RKO (cell line): ENCODE measurements around the gene DACT2.
"Not testable (repeated sequence)": the region's sequence is repeated elsewhere in the genome, so short reads cannot be mapped to it uniquely, and the experiment has no call there.

ENCODE experiments used
- DNase-seq: peaks from one replicate; pipeline ENCODE4 v3.0.0-alpha.2; 2016; ENCODE audit warnings: low spot score

Gene DACT2

DNA sequence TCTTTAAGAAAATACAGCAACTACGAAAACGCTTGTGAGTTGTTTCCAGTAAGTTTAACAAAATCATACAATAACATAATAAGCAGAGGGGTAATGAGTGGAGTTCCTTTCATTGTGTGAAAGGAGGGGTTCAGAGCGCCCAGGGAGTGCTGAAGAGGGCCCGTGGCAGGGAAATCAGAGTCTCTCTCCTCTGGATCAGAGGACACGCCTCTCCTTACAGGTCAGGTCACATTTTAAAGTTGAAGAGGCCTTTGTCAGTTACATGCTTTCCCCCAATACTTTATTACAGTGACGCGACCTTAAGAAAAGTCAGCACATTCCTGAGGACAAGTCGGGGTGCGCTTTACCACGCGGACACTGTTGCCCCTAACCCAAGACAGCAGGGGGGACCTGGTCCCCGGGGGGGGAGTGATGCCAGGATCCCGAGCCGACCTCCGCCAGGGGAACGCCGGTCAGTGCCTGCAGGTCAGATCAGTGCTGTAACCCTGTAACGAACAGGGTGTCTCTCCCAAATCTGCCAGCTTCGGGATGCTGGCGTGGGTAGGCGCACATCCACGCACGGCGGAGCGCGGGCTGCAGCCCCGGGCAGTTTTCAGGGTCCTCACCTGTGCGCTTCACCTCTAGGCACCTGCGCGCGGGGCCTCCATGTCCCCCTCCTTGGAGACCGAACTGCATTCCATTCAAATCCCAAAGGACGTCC, 848 bp downstream of the DACT2 start:
- no peak for DNase-seq

DNA sequence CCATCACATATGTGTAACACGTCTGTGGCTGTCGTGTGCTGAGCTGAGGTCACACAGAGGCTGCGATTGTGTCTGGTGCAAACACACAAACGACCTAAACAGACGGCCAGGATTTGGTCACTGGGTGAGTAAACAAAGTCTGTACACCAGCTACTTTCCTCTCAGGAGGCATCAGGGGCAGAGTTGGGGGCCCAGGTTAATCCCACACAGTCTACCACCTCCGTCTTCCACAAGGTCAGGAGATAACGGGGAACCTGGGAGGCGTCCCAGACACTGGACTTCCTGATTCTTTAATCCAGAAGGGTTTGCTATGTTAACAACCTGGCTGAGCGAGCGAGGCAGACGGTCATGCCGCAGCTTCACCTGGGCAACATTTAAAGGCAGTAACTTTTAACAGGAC, 1.5 kb downstream of the DACT2 start:
- DNase-seq: no peak

DNA sequence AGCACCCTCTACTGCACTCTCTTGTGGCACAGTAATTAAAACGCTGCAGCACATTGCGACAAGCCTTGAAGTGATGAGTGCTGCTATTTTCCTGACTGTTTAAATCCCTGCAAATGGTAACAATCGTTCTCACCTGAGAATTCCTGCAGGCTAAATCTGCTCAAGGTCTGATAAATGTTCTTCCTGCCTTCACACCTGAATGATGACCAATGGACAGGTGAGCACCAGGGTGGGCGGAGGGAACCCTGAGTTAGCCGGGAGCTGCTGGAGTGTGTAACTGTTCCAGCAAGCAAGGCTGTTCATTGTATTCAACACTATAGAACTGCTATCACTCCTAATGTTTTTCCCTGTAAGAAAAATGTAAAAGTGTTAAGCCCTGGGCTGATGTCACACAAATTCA, 4.0 kb downstream of the DACT2 start:
- DNase-seq: no peak

DNA sequence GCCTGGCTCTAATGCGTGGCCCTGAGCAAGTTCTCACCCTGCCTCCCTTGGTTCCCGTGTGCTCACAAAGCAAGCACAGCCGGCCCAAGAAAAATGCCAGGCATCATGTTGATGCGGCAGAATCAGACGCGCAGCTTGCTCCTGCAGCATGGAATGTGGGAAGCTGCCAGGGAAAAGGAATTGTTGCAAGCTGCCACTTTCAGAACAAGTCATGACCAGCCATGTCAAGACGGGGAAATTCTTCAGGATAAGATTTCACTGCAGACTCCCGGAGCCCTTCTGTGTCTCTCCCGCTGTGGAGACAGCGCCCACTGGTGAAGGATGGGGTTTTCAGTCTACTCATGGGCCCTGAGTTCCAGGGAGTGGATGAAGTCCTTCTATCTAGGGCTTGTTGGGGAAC, 4.6 kb downstream of the DACT2 start:
- no peak for DNase-seq

DNA sequence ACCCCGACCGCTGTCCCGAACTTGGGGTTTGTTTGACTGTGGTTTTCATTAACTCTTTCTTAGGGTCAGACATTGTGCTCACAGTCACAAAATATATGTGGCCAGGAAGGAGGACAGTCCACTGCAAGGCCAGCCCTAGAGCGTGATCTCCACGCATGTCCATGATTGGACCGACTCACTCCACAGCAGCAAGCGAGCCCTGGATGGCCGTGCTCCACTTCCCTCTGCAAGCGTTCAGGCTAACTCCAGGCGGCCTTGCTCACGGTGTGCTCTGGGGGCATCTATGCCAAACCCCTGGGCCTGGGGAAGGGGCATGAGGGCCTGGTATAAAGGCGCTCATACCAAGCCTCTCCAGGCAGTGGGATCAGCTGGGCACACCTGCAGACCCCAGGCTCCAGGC, 5.6 kb downstream of the DACT2 start:
- no peak for DNase-seq

DNA sequence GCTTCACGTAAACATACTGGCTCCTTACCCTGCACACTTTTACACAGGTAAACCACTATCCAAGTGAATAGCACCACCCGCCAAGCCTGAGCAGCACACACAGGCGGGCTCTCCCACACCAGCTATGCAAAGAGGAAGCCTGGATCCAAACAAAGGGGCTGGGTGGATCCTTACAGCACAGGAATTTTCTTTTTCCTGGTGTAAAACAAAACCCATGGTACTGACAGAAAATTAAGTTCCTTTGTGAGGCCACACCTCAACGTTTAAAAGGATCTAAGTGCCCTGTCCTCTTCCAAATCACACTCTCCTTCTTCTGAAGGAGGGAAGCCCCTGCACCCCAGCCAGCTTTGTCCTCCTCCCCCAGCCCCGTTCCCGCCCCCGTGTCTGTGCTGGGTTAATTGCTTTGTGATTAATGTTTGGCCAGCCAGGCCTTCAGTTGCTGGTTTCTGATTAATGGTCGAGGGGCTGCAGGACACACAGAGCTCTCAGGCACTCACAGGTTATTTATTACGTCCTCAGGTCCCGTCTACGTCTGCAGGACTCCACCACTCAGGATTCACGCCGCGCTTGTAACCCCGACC, 6.1 kb downstream of the DACT2 start:
- DNase-seq: no peak

DNA sequence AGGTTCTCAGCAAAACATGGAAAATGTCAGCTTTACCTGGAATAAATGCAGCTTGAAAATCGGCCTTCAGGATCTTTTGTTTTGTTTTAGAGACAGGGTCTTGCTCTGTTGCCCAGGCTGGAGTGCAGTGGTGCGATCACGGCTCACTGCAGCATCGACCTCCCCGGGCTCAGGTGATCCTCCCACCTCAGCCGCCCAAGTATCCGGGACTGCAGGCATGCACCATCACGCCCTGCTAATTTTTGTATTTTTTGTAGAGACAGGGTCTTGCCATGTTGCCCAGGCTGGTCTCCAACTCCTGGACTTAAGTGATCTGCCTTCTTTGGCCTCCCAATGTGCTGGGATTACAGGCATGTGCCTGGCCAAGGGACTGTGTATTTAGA, 7.5 kb downstream of the DACT2 start:
- DNase-seq: not testable (repeated sequence)

DNA sequence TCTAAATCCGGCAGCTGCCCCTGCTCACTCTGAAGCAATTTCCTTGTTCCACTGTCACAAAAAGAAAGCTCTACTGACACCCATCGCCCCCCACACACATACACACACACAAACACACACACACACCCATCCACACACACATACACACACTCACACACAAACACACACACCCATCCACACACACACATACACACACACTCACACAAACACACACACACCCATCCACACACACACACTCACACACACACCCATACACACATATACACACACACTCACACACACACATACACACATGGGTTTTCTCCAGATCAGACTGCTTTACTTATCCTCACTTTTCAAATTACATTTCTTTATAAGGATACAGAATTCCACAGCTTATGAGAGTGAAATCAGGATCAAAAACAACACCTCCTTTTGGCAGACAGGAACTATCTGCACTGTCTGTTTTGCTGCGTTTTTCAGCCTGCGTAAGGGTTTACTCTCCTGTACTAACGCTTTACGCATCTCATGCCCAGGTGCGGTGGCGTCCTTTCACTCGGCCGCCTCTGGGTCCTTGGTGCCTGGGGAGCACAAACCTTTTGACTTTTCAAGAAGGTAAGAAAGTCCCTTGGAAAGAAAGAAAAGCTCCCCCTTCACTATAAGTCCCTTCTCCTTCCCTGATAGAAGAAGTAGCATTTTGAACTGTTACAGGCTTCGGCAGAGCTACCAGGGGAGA, 8.0 kb downstream of the DACT2 start:
- DNase-seq: no peak

DNA sequence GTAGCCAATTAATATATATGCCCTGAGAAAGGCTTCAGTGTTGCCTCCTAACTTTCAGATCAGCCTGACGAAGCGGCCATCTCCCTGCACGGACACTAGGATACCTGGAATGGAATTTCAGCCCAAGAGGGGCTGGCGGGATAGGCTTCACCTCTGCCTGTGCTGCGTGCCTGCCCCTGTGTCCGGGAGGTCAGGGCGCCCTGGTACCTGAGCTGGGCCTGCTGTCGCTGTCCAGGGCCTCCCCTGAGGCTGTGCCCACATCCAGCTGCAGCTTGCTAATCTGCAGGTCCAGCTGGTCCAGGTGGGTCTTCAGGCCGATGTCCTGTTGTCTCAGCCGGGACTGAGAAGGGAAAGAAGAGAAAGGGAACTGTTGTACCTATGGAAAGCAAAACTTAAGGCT, 8.6 kb downstream of the DACT2 start:
- DNase-seq: no peak

DNA sequence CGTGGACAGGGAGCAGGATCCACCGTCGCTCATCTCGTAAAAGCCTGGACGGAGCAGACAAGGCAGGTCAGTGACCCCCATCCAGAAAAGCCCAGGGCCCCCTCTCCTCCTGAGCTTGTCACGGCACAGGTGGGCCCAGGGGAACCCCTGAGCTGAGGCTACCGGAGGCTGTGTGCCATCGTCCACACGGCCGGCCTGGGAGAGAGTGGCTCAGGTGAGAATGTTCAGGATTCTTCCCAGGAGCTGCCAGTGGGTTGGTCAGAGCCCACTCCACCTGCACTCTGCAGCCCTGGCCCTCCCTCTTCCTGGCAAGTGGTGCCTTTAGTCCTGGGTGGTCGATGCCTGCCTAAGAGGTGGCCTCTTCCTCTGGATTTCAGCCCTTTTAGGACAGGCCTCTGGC, 9.2 kb downstream of the DACT2 start:
- DNase-seq: no peak

DNA sequence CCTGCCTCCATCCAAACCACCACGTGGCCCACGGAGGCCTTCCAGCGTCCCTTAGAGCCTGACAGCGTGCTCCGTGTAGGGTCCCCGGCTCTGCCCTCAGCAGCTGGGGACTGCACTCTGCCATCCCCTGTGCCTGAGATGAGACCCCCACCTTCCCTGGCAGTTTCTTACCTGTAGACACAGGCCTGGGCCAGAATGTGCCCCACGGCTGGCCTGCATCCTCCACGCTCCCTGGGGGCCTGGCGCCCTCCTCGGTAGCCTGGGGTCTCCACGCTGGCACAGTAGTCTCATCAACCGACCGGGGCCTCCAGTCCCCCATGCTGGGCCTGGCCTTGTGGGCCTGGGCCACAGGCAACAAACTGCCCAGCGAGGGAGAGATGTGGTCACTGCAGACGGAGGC, 9.6 kb downstream of the DACT2 start:
- no peak for DNase-seq

DNA sequence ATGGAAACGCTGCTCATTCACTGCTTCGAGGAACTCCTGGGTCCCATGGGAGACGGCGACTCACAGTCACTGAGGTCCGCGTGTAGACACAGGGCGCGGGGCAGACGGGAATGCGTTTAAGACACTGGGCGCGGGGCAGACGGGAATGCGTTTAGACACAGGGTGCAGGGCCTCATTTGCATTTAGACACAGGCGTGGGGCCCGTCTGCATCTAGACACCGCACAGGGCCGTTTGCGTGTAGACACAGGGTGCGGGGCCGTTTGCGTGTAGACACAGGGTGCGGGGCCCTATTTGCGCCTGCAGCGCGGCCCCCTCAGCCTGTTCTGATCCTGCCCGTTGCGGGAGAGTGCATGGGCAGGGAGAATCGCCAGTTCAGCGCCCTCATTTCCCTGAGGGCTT, 10.4 kb downstream of the DACT2 start:
- DNase-seq: no peak

DNA sequence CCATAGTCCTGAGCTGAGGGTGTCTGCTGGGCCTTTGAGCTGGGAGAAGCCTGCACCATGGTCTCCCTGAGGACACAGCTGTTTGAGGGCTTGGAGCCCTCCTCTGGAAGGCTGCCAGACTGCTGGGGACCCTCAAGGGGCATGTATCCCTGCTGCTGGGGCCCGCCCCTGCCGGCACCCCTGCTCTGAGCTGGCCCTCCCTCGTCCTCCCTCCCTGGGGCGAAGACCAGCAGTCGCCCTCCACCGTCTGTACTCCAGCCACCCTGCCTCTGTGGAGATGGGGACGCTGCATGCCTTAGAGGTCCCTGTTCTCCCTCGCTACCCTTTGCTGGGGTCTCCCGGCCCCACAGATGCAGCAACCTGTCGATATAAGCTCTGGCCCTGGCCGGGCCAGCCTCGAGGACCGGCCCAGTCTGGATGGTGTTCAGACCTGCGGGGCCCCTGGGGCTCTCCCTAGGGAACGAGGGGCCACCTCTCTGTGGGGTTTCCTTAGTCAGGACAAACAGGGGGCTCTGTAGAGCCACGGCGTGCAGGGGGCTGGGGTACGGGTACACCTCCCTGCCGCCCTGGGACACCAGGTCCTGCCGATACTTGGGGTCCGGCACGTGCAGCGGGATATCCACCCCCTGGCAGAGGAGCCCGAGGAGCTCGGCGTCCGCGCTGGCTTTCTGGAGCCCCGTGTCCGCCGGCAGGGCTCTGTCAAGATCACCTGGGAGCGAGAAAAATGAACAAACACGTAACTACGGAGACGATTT, 11.0 kb downstream of the DACT2 start:
- DNase-seq: no peak

DNA sequence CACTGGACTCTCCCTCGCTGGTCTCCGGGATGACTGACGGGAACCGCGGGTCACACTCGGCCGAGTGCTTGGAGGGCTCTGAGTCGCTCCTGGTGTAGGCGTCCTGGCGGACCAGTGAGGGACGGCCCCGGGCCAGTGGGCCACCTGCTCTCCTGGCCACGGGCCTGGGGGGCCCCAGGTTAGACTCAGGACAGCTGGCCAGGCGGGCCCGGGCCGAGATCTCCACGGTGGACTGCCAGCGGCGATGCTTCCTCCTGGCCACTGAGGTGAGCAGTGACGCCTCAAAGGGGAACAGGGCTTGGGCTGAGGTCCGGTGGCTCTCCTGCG, 11.9 kb downstream of the DACT2 start:
- DNase-seq: no peak

DNA sequence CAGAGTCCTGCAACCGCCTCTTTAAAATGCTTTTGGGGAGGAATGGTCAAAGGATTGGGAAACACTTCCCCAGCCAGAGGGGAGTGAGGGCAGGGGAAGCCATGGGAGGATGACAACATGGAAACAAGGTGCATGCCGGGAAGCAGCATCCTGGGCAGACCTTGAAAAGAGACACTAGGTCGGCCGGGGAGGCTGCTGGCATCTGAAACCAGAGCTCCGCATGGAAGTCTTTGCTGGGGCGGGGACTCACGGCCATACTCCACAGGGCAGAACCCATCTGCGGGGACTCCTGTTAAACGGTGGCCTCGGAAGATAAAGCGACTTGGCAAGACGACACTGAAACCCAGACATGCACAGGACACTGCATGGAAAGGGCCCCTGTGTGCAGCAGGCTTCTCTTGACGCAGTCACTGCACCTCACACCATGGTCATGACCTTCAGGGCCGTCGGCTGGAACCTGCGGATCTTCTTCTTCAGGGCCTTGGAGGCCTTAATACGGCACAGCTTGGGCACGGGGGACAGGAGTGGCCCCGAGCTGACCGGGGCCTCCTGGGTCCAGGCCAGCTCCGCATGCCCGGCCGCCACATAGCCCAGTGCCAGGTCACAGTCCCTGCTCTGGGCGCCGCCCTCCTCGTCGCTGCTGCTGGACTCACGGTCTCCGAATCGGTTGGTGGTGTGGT, 12.4 kb downstream of the DACT2 start:
- no peak for DNase-seq

DNA sequence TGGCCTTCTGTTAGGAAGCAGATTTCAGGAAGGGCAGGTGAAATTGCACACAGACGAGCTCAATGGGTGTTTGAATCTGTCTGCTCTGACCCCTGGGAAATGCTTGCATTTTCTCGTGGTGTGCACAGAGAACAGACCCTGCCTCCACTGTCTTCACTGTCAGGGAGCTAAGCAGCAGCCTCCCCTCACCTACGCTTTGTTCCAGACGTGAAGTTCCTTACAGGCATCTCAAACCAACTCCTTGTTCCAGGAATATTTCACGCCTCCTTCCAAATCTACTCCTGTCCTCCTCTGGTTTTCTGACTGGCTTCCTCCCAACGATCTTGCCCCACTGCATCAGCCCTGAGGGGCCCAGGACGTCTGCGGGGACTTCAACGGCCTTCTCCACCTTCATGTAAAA, 13.7 kb downstream of the DACT2 start:
- DNase-seq: no peak

DNA sequence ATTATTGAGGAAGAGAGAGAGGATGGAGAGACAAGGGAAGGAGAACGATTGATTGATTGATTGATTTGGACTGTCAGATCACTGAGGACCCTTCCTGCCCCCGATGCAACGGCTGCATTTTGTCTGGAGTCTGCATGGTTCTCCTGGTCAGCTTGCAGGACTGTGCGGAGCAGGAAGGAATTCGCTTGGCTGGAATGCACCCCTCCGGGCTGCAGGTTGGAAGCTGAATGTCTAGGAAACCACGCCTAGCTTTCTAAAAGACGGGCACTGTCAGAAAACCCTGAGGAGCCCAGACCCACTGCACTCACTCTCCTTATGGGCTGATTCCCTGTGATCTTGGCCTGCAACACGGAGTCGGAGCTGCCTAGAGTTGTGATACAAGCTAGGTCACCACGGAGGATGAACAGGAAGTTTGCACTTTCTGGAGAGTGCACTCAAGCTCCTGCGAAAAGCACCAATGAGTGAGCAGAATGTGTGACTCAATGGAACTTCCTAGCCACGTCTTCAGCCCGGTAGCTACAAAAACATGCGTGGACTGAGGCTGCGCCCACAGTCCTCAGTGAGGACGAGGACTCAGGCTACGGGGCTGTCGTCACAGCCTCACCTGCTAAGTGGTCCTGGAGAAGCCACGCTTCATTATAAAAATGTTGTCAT, 14.4 kb downstream of the DACT2 start:
- no peak for DNase-seq

DNA sequence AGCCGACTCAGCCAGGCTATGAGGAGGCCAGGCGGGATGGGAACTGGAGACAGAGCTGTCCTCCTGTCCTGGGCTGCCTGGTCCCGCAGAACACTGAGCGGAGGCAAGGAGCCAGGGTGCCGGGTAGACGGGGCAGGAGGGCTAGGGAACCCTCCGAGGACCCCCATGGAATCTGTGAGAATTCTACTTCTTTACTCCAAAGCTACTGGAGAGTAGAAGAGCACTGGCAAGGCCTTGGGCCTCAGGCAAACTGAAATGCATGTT, 14.9 kb downstream of the DACT2 start:
- DNase-seq: no peak

DNA sequence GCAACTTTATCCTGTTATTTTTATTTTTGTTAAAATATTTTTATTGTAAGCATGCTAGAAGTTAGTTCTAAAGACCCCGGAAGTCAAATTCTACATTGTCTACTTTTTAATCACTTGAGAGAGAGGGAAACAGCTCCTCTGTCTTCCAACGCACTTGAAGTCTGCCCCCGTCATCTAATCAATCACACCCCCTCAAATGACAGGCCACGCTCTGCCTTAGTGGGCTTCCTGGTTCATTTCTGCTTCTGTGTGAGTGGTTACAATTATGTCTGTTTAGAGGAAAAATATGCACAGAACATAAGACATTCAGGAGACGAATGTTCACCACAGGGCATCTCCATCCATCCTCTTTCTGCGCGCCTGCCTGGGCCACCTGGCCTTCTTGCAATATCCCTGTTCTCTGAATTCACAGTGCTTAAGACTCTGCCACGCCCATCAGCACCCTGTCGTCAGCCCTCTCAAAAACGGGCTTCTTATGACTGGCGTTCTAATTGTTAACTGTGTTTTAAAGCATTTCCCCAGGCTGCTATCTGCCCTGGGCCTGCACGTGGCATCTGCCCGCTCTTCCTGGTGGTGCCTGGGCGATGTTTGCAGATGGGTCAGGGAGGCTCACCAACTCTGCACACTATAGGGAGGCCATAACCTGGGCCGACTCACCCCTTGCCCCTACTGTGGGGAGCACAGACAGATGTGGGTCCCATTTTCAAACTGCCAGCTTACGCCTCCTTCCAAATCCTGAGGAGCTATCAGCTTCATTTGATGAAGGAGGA, 15.4 kb downstream of the DACT2 start:
- DNase-seq: no peak

DNA sequence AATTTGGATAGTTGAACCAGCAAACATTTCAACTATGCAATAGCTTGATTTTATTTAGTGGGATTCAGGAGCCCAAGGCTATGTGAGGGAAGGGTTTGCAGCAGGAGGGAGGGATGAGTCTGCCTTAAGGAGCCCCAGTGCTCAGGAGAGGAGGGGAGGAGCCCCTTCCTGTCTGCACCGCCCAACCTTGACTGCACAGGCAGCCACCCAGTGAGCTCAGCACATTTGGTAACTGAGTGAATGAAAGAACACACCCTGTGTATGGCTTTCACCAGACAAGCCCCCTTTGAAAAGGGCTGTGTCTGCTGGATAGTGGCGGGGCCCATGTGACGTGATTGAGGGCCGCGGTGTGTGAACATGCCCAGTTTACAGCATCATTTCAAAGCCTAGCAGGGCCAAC, 17.0 kb downstream of the DACT2 start:
- no peak for DNase-seq

DNA sequence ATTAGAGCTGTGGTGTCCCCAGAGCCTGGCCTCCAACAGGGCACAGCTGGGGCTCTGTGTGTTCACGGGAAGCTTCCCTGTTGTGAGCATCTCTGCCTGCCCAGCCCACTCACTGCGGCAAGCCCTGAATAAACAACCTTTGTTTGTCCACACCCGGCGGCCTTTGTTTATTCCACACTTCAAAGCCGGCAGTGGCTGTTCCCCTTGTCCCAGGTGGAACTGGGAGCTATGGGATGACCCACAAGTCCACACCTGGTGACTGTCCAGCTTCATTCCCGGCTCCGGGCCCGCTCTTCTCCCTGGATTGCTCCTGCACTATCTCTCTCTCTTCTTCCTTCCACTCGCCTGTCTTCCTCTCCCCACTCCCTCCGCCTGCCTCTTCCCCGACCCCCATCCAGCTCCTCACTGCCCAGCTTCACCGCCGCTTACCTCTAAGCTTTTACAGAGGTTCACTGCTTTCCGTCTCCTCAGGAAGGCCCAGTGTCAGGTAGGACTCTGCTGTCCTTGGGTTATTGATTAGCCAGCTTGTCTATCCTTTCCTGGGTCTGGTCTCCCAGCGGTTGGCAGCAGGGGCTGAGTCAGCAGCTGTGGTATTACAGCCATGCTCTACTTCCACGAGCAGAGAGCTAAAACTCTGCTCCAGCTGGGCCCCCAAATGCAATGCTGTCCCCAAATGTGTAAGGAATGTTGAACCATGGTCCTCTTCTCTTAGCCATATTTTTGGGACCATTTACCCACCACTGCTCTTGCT, 17.8 kb downstream of the DACT2 start:
- DNase-seq: no peak
